HepG2 (cell line): ENCODE results near the gene PKM. TPM values are rescaled to one million over a fixed set of nuclear protein-coding genes. Genes with fewer than 3 reads are reported as not detected.

Experiments
- DNMT1 ChIP-seq: sonication (generic); formaldehyde crosslinking; IDR thresholded peaks from 2 replicates; pipeline ENCODE4 v1.5.1; 2020; ENCODE audit warnings: mild to moderate bottlenecking, missing genetic modification reagents
- E2F1 ChIP-seq: sonication (generic); formaldehyde crosslinking; IDR thresholded peaks from 2 replicates; pipeline ENCODE4 v1.5.0; 2020; ENCODE audit warnings: missing genetic modification reagents
- HDAC6 ChIP-seq: fragments of 200-600 bp; sonication (generic); IDR thresholded peaks from 2 replicates; pipeline ENCODE4 v1.7.0; 2017; ENCODE audit warnings: mild to moderate bottlenecking, antibody characterized with exemption, low read length, low read depth
- HES4 ChIP-seq: sonication (generic); formaldehyde crosslinking; IDR thresholded peaks from 2 replicates; pipeline ENCODE4 v1.9.0; 2021; ENCODE audit warnings: mild to moderate bottlenecking, missing genetic modification reagents, borderline replicate concordance
- LRRFIP1 ChIP-seq: sonication (generic); formaldehyde crosslinking; conservative IDR thresholded peaks from 2 replicates; pipeline ENCODE4 v1.4.0; 2020; ENCODE audit warnings: missing genetic modification reagents
- MXD4 ChIP-seq: IDR thresholded peaks from 2 replicates; pipeline ENCODE4 v1.6.1; 2016; ENCODE audit warnings: mild to moderate bottlenecking, missing biosample characterization, missing genetic modification reagents
- MXI1 ChIP-seq: IDR thresholded peaks from 3 replicates; pipeline ENCODE4 v1.6.1; 2012; ENCODE audit warnings: low read depth, low read length, inconsistent platforms, borderline replicate concordance
- NR2C2 ChIP-seq: sonication (generic); formaldehyde crosslinking; IDR thresholded peaks from 2 replicates; pipeline ENCODE4 v1.4.0; 2020; ENCODE audit warnings: missing genetic modification reagents, mild to moderate bottlenecking, moderate library complexity, borderline replicate concordance
- PCBP2 ChIP-seq: fragments of 200-400 bp; formaldehyde crosslinking; optimal IDR thresholded peaks from 2 replicates; pipeline ENCODE3; 2018; ENCODE audit warnings: low read length, low read depth; ENCODE audit not compliant: poor library complexity, severe bottlenecking
- RBFOX2 ChIP-seq: fragments of 200-400 bp; formaldehyde crosslinking; IDR thresholded peaks from 2 replicates; pipeline ENCODE4 v1.6.1; 2017; ENCODE audit warnings: low read depth, mild to moderate bottlenecking, low read length
- TIGD3 ChIP-seq: sonication (generic); formaldehyde crosslinking; IDR thresholded peaks from 2 replicates; pipeline ENCODE4 v1.5.1; 2020; ENCODE audit warnings: mild to moderate bottlenecking, missing genetic modification reagents, borderline replicate concordance
- TP53 ChIP-seq: sonication (generic); formaldehyde crosslinking; conservative IDR thresholded peaks from 2 replicates; pipeline ENCODE4 v1.4.0; 2020; ENCODE audit warnings: missing genetic modification reagents
- ZBTB2 ChIP-seq: sonication (generic); formaldehyde crosslinking; IDR thresholded peaks from 2 replicates; pipeline ENCODE4 v1.8.0; 2022; ENCODE audit warnings: low read depth, missing genetic modification reagents
- ZNF414 ChIP-seq: sonication (generic); formaldehyde crosslinking; IDR thresholded peaks from 2 replicates; pipeline ENCODE4 v1.5.0; 2020; ENCODE audit warnings: missing genetic modification reagents
- ZNF800 ChIP-seq: sonication (generic); formaldehyde crosslinking; IDR thresholded peaks from 2 replicates; pipeline ENCODE4 v1.4.0; 2020; ENCODE audit warnings: missing genetic modification reagents
- ZNF878 ChIP-seq: sonication (generic); formaldehyde crosslinking; IDR thresholded peaks from 2 replicates; pipeline ENCODE4 v1.8.1; 2023; ENCODE audit warnings: mild to moderate bottlenecking, missing genetic modification reagents, moderate library complexity
- ZSCAN12 ChIP-seq: sonication (generic); formaldehyde crosslinking; IDR thresholded peaks from 2 replicates; pipeline ENCODE4 v1.9.0; 2021; ENCODE audit warnings: mild to moderate bottlenecking, missing genetic modification reagents
- polyA plus RNA-seq, 8 experiments: library from polyadenylated mRNA; depleted of rRNA in 3 of 8; stranded (reverse) in 7 of 8; unstranded in 1 of 8; fragments of >200 nt; fragmentation: Illumina TruSeq in 4 of 8; extraction: Trizol in 4 of 8; gene quantifications; 2 replicates each; pipeline versions ENCODE4 v1.2.1 to v1.2.3, GENCODE V29; 2011 to 2016; ENCODE audit warnings: low read depth in 4 of 8, missing spikeins in 1 of 8, mixed read lengths in 1 of 8; ENCODE audit not compliant: insufficient read depth in 1 of 8
- total RNA-seq, 5 experiments: library from RNA; depleted of rRNA; stranded (reverse); fragments of >200 nt; fragmentation: Illumina TruSeq; extraction: Trizol; gene quantifications; 2 replicates each; pipeline ENCODE4 v1.2.3, GENCODE V29; 2016; ENCODE audit warnings: low read depth in 1 of 5

PKM gene
- total and polyA plus RNA-seq, 2 of the 13 experiments (the other 11 are each of a cell fraction or from before 2014, with no cell fraction given): 488 to 780 TPM

GRCh38 chr15:72230197-72231065 lies 559 bp downstream of the PKM start (continued):
- TF ChIP-seq NR2C2 (peak; percentile 28; the same call in 1 of the 2 replicates), MXD4 (peak; percentile 58; the same call in 1 of the 2 replicates), HES4 (CRISPR knock-in tag) (peak; percentile 54; the same call in 1 of the 2 replicates), RBFOX2 (no peak; the same call in 1 of the 2 replicates), TIGD3 (CRISPR knock-in tag) (no peak), ZSCAN12 (CRISPR knock-in tag) (no peak), ZNF878 (CRISPR knock-in tag) (no peak), ZNF414 (CRISPR knock-in tag) (peak; percentile 57; the same call in 1 of the 2 replicates), DNMT1 (CRISPR knock-in tag) (no peak; the same call in 1 of the 2 replicates), MXI1 (no peak; the same call in 2 of the 3 replicates), E2F1 (CRISPR knock-in tag) (no peak), HDAC6 (no peak), TP53 (CRISPR knock-in tag) (0 out of 2 replicates have a peak, but pooled peaks have one; percentile 8), PCBP2 (peak; percentile 56), ZBTB2 (CRISPR knock-in tag) (peak; percentile 84), ZNF800 (CRISPR knock-in tag) (no peak; the same call in 1 of the 2 replicates), LRRFIP1 (CRISPR knock-in tag) (no peak)
